Activated CD4-positive, alpha-beta T cell treated with anti-CD3 and anti-CD28 coated beads for 36 hours (primary cell): ENCODE measurements around the gene TAOK3. TPM values are rescaled to one million over a fixed set of nuclear protein-coding genes. Genes with fewer than 3 reads are reported as not detected.
A peak's percentile ranks its signal among the peaks of the same experiment; 100 is the strongest.

Source experiments
- ATAC-seq: fragments of 200-7000 bp; cut with Tn5 transposase; one replicate; pipeline ENCODE4 v1.10.0; 2021; ENCODE audit warnings: mild to moderate bottlenecking, moderate library complexity
- CTCF ChIA-PET: fragments of 350-600 bp; sonication (Branson Sonifier 250); formaldehyde crosslinking; loops from one replicate; lab custom pipeline; 2021; ENCODE audit warnings: antibody characterized with exemption; lab: Charles Lee
- POLR2A ChIA-PET: fragments of 350-600 bp; sonication (Branson Sonifier 250); formaldehyde crosslinking; loops from one replicate; lab custom pipeline; 2021; ENCODE audit warnings: antibody characterized with exemption, inconsistent platforms; lab: Charles Lee
- DNase-seq: peaks from one replicate; pipeline ENCODE4 v3.0.0-alpha.2; 2020
- H3K27ac Mint-ChIP-seq: one replicate; pipeline ENCODE4 v1.8.0; 2021; ENCODE audit warnings: mixed read lengths
- H3K27me3 Mint-ChIP-seq: one replicate; pipeline ENCODE4 v1.8.0; 2021; ENCODE audit warnings: mixed read lengths
- H3K36me3 Mint-ChIP-seq: one replicate; pipeline ENCODE4 v1.8.0; 2021; ENCODE audit warnings: low read depth, mixed read lengths
- H3K4me1 Mint-ChIP-seq: one replicate; pipeline ENCODE4 v1.8.0; 2021; ENCODE audit warnings: mixed read lengths
- H3K4me3 Mint-ChIP-seq: one replicate; pipeline ENCODE4 v1.8.0; 2021; ENCODE audit warnings: mild to moderate bottlenecking, moderate library complexity, mixed read lengths
- H3K9me3 Mint-ChIP-seq: one replicate; pipeline ENCODE4 v1.8.0; 2021; ENCODE audit warnings: low read depth, mixed read lengths
- intact Hi-C, 2 experiments: fragments of 100-400 bp; cut with DNase I in 1 of 2; cut with micrococcal nuclease in 1 of 2; formaldehyde crosslinking; loops; one replicate each; pipeline versions ENCODE4 v1.14.2 to v1.15.1; 2022 to 2024; cut with DNase I, micrococcal nuclease
- total RNA-seq, 2 experiments: library from RNA; stranded (reverse); gene quantifications; one replicate each; pipeline ENCODE4 v1.2.3, GENCODE V29; 2021

Gene TAOK3
- total RNA-seq, 2 experiments from 2014 or later = 49.4 to 51.1 TPM

DNA sequence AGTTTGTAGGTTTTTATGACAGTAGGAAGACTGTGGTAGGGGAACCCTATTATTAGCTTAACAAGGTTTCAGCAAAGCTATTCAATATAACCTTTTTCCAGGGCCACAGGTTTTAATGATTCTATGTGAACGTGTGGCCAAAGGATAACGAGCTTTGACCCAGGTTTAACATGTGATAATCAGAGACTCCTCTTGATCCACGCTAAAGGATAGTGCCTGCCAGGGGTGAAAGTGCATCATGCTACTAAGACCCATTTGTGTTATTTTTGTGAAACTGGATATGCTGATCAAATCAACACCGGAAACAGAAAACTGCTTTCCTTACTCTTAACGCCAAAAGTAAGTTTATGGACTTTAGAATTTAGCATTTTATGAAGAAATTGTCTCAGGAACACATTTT, 909 bp upstream of the TAOK3 start:
- no peak for ATAC-seq
- POLR2A ChIA-PET = interaction anchor here (1.2 to 1.5 kb wide), 2 partner anchors 17 to 66 kb away, joined by 5 to 7 read pairs; no protein-coding TSS in a partner anchor
- intact Hi-C loops = loop anchor here (1.0 to 10.0 kb wide), 9 partner anchors 16 to 1637 kb away; partner anchors contain the start of genes BICDL1 (in 1 of the 2), RFC5 (in 1 of the 2) and WSB2 (in 1 of the 2)
- Mint-ChIP-seq H3K36me3 (no peaks in the 10 kb centered on the region), H3K27ac (peak overlapping the region; percentile 93), H3K9me3 (no peaks in the 10 kb centered on the region), H3K4me1 (peaks cover 41% of the 10 kb centered on the region), H3K27me3 (no peaks in the 10 kb centered on the region), H3K4me3 (peak overlapping the region; percentile 91)
- no peak for DNase-seq
- CTCF ChIA-PET = interaction anchor here (0.6 to 6.4 kb wide), 4 partner anchors 16 to 250 kb away, joined by 3 to 102 read pairs (median 4); no protein-coding TSS in a partner anchor

DNA sequence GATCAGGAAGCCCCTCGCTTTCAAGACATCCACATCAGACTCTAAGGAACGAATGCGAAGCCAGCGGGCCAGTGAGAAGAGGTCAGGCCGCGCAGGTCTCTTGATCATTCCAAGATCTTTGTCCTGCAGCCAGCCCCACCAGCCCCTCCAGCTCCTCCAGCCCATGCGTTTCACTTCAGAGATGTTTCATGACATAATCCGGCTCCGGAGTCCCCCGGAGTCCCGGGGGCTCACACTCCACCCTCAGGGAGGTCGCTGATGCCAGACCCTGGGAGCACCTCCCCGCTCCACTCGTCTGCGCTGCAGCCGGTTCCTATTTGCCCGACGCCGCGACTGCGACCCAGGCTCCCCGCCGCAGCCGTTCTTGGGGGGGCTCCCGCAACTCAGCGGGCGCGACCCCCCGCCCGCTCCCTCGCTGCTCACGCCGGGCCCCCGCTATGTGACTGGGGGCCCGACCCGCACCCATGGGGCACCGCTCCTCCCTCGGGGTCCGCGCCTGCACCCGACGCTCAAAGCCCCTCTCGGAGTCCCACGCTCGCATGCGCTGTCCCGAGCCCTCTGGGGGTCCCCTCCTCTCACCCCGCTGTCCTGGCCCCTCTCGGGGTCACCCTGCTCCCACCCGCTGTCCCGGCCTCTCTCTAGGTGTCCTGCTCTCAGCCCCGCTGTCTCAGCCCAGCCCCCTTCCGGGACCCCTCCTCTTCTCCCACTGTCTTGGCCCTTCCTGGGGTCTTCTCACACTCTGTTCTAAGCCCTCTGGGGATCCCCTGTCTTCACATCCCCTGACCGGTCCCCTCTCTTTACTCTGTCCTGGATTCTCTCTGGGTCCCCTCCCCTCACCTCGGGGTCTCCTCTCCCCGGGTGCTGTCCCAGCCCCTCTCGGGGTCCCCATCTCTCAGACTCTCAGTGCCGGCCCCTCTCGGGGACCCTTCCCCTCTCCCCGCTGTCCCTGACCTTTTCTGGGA, 1.1 kb downstream of the TAOK3 start:
- H3K36me3 Mint-ChIP-seq = no peaks in the 10 kb centered on the region
- DNase-seq (peak; percentile 22), ATAC-seq (no peak)
- no peaks in the 10 kb centered on the region for H3K9me3 Mint-ChIP-seq
- peaks cover 34% of the 10 kb centered on the region for H3K4me1 Mint-ChIP-seq
- H3K27me3 Mint-ChIP-seq = no peaks in the 10 kb centered on the region
- H3K4me3 Mint-ChIP-seq = peak overlapping the region; percentile 91
- H3K27ac Mint-ChIP-seq = no peak overlapping the region
- intact Hi-C loops = loop anchor here (1.0 to 10.0 kb wide), 6 partner anchors 14 to 1635 kb away; partner anchors contain the start of genes BICDL1 (in 1 of the 2) and WSB2 (in 1 of the 2)
- ChIA-PET POLR2A (no interaction called here), CTCF (interaction anchor here (1.9 to 2.2 kb wide), 2 partner anchors 12 to 14 kb away, joined by 7 to 10 read pairs; no protein-coding TSS in a partner anchor)

DNA sequence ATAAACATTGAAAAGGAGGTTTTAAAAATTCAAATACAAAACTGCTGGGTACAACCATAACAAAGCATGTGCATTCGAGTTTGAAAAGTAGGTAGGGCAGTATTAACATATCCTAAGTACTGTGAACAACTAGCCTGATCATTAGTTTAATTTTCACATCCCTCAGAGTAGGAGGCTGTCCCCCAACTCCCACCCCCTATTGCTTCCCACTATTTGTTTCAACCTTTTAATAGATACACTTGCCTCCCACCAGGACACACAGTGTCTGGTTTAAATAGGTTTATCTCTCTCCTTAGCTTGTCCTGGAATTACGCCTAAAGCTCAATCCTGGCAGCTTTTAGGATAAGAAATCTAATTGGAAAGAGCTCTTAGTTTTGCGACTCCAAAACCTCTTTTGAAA, 2.1 kb downstream of the TAOK3 start:
- intact Hi-C loops = loop anchor here (5.0 to 10.0 kb wide), 3 partner anchors 306 to 1614 kb away; partner anchors contain the start of genes BICDL1 (in 1 of the 2) and WSB2 (in 1 of the 2)
- H3K27ac Mint-ChIP-seq = no peak overlapping the region
- ChIA-PET POLR2A (no interaction called here), CTCF (interaction anchor here (0.6 to 2.2 kb wide), 3 partner anchors 11 to 144 kb away, joined by 3 to 10 read pairs (median 7); no protein-coding TSS in a partner anchor)
- H3K9me3 Mint-ChIP-seq = no peaks in the 10 kb centered on the region
- peak overlapping the region; percentile 91 for H3K4me3 Mint-ChIP-seq
- H3K27me3 Mint-ChIP-seq = no peaks in the 10 kb centered on the region
- DNase-seq = no peak
- no peaks in the 10 kb centered on the region for H3K36me3 Mint-ChIP-seq
- ATAC-seq = no peak
- peaks cover 30% of the 10 kb centered on the region for H3K4me1 Mint-ChIP-seq

DNA sequence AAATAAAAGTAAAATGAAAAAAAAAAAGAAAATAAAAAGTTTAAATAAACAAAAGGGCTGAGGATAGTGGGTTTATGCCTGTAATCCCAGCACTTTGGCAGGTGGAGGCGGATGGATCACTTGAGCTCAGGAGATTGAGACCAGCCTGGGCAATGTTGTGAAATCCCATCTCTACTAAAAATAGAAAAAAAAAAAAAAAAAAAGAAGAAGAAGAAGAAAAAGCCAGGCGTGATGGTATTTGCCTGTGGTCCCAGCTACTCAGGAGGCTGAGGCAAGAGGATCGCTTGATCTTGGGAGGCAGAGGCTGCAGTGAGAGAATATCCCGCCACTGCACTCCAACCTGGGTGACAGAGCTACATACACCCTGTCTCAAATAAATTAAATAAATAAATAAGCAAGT, 3.9 kb downstream of the TAOK3 start:
- Mint-ChIP-seq H3K36me3 (no peaks in the 10 kb centered on the region), H3K27ac (no peak overlapping the region), H3K27me3 (no peaks in the 10 kb centered on the region), H3K4me1 (peaks cover 20% of the 10 kb centered on the region), H3K4me3 (no peak overlapping the region), H3K9me3 (no peaks in the 10 kb centered on the region)
- ChIA-PET POLR2A (no interaction called here), CTCF (interaction anchor here (1.0 kb wide), 1 partner anchor 10 kb away, joined by 3 read pairs; no protein-coding TSS in a partner anchor)
- DNase-seq = no peak
- ATAC-seq = no peak
- intact Hi-C loops = no loop called here

DNA sequence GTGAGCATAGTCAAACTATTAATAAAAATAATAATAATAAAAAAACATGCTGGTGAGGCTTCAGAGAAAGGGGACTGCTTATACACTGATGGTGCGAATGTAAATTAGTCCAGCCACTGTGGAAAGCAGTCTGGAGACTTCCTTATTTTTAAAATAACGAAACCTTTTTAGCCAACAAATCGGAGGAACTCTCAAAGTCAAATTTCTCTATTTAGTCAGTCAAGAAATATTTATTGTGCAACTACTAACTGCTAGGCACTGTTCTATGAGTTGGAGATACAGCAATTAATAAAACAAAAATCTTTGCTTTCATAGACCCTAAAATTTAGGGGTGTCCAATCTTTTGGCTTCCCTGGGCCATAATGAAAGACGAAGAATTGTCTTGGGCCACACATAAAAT, 10.8 kb downstream of the TAOK3 start:
- CTCF ChIA-PET = interaction anchor here (1.0 kb wide), 1 partner anchor 14 kb away, joined by 3 read pairs; the partner anchor contains the start of gene SUDS3
- ATAC-seq = no peak

DNA sequence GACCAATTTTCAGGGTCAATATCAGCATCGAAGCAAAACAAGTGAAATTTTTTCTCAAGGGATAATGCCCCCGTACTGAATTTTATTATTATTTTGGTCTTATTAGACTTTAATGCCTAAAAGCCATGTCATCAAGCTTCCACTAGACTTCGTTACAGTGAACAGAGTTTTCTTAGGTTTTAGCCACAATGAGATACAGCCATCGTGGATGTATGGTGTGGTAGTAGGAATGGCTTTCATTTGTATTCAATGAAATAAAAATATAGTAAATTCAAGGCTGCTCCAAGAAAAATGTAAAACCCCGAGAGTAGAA, 11.7 kb downstream of the TAOK3 start:
- H3K27me3 Mint-ChIP-seq = no peaks in the 10 kb centered on the region
- CTCF ChIA-PET = interaction anchor here (8.7 kb wide), 1 partner anchor 14 kb away, joined by 102 read pairs; the partner anchor contains the start of genes SUDS3 and TAOK3
- intact Hi-C loops = no loop called here
- no peak overlapping the region for H3K4me3 Mint-ChIP-seq
- no peak for ATAC-seq
- peaks cover 1% of the 10 kb centered on the region for H3K9me3 Mint-ChIP-seq
- DNase-seq = no peak
- POLR2A ChIA-PET = no interaction called here
- H3K4me1 Mint-ChIP-seq = peaks cover 29% of the 10 kb centered on the region
- peaks cover 3% of the 10 kb centered on the region for H3K36me3 Mint-ChIP-seq
- no peak overlapping the region for H3K27ac Mint-ChIP-seq

More for the DNA sequence above, 10.8 kb downstream of the TAOK3 start:
- no peak for DNase-seq
- H3K9me3 Mint-ChIP-seq = peaks cover 1% of the 10 kb centered on the region
- intact Hi-C loops = no loop called here
- no peaks in the 10 kb centered on the region for H3K27me3 Mint-ChIP-seq
- no peak overlapping the region for H3K4me3 Mint-ChIP-seq
- no peak overlapping the region for H3K27ac Mint-ChIP-seq
- POLR2A ChIA-PET = no interaction called here
- peaks cover 3% of the 10 kb centered on the region for H3K36me3 Mint-ChIP-seq
- H3K4me1 Mint-ChIP-seq = peaks cover 23% of the 10 kb centered on the region

DNA sequence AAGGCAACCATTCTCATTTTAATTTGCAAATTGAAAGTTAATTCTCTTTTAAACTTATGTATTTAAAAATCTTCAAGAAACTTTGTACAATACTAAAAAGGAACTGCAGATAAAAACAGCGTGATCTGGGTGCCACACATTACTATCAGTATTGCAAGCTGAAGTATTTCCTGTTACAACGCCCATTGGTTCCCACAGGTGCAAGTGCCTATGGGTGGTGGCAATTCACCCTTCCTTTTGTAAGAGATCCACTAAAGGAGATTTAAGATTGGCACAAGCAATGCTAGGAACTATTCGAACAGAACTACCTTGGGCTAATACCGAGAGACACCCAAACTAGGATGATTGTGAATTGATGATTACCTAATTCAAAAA, 13.2 kb downstream of the TAOK3 start:
- Mint-ChIP-seq H3K9me3 (peaks cover 4% of the 10 kb centered on the region), H3K27me3 (no peaks in the 10 kb centered on the region), H3K4me1 (peaks cover 39% of the 10 kb centered on the region), H3K4me3 (peak overlapping the region; percentile 83), H3K27ac (peak overlapping the region; percentile 86), H3K36me3 (peaks cover 10% of the 10 kb centered on the region)
- POLR2A ChIA-PET = interaction anchor here (2.2 kb wide), 1 partner anchor 17 kb away, joined by 6 read pairs; the partner anchor contains the start of gene SUDS3
- peak; percentile 49 for DNase-seq
- CTCF ChIA-PET = interaction anchor here (1.1 to 8.7 kb wide), 8 partner anchors 11 to 53 kb away, joined by 3 to 102 read pairs (median 4); partner anchors contain the start of genes SUDS3 and TAOK3
- intact Hi-C loops = loop anchor here (5.0 kb wide), 3 partner anchors 177 to 297 kb away; partner anchors contain the start of genes PEBP1 (in 2 of the 2) and WSB2 (in 1 of the 2)
- peak; percentile 63 for ATAC-seq

DNA sequence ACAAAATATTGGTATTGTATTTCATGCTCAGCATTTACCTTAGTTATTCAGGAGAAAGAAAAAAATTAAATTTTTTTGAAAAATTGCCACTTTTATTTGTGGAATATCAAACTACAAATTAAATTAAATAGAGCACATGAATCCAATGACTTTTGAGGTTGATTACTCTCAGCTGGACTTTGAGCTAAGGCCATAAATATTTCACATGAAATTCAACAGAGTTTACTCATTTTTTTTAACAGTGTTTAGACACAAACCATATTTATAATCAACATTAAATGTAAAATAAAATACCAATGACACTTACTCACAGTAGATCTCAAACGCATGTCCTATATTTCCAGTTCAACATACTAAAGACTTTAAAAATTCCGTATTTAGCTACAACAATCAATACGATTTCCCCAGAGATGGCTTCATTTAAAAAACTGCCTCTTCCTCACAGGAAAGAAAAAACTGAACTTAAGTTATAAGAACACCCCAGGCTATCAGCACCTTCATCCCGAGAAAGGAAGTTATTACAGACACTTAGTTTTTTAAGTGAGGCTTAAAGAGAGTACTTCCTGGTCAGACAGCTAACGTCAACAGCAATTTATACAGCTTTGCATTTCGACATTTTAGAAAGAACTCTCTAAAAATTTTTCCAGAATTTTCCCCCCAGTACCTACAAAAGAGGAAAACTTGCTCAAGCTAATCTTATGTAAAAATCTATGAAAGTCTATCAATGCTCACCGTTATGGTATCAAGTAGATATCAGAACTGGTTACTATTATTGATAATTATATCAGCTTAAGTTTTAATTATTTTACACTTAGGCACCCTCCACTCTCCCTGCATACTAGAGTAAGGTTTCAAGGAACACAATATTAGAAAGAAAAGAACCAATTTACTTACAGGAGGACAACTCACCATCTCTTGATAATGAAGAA, 13.8 kb downstream of the TAOK3 start:
- H3K4me1 Mint-ChIP-seq = peaks cover 41% of the 10 kb centered on the region
- POLR2A ChIA-PET = interaction anchor here (0.6 to 2.2 kb wide), 5 partner anchors 8 to 1309 kb away, joined by 3 to 6 read pairs (median 3); partner anchors contain the start of genes PEBP1, PRKAB1 and SUDS3

DNA sequence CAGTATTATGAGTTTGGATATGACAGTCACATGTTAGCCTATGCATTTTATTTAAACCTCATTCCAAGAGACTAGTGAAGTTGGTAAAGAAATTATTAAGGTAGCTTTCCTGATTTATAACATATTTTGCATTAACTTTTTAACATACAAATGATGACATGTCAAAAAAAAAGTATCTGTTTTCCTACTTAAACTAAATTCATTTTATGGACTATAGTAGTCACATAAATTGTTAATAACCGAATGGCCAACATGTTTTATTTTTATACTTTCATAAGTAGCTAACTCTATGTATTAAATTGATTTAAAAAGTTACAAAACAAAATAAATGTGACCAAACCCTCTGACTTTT, 14.7 kb downstream of the TAOK3 start:
- ChIA-PET CTCF (interaction anchor here (1.1 to 8.7 kb wide), 12 partner anchors 9 to 222 kb away, joined by 3 to 102 read pairs (median 6); partner anchors contain the start of genes PEBP1, SUDS3 and TAOK3), POLR2A (interaction anchor here (0.6 to 2.2 kb wide), 3 partner anchors 8 to 18 kb away, joined by 5 to 6 read pairs (median 5); partner anchors contain the start of gene SUDS3)
- intact Hi-C loops = loop anchor here (5.0 kb wide), 3 partner anchors 176 to 296 kb away; partner anchors contain the start of genes PEBP1 (in 2 of the 2) and WSB2 (in 1 of the 2)
- peaks cover 47% of the 10 kb centered on the region for H3K4me1 Mint-ChIP-seq
- peaks cover 8% of the 10 kb centered on the region for H3K9me3 Mint-ChIP-seq
- peaks cover 20% of the 10 kb centered on the region for H3K36me3 Mint-ChIP-seq
- DNase-seq (no peak), ATAC-seq (no peak)
- peak overlapping the region; percentile 95 for H3K27ac Mint-ChIP-seq
- H3K4me3 Mint-ChIP-seq = peak overlapping the region; percentile 83
- no peaks in the 10 kb centered on the region for H3K27me3 Mint-ChIP-seq

More for the DNA sequence above, 13.8 kb downstream of the TAOK3 start:
- peak overlapping the region; percentile 86 for H3K27ac Mint-ChIP-seq
- ATAC-seq (peak; percentile 37), DNase-seq (no peak)
- peak overlapping the region; percentile 83 for H3K4me3 Mint-ChIP-seq
- CTCF ChIA-PET = interaction anchor here (1.0 to 8.7 kb wide), 15 partner anchors 8 to 177 kb away, joined by 3 to 102 read pairs (median 4); partner anchors contain the start of genes SUDS3 and TAOK3
- H3K27me3 Mint-ChIP-seq = no peaks in the 10 kb centered on the region
- intact Hi-C loops = loop anchor here (5.0 kb wide), 3 partner anchors 177 to 297 kb away; partner anchors contain the start of genes PEBP1 (in 2 of the 2) and WSB2 (in 1 of the 2)
- H3K9me3 Mint-ChIP-seq = peaks cover 8% of the 10 kb centered on the region
- peaks cover 15% of the 10 kb centered on the region for H3K36me3 Mint-ChIP-seq
